Keratinocyte (primary cell): ENCODE data around the gene TIE1. TPM values are rescaled to one million over a fixed set of nuclear protein-coding genes. Genes with fewer than 3 reads are reported as not detected.

Experiments used
- DNase-seq: peaks from one replicate; pipeline ENCODE4 v3.0.0-alpha.2; 2011; ENCODE audit warnings: low read depth, missing footprints, low spot score
- FAIRE-seq: peaks from 2 replicates; lab custom pipeline; 2011; peaks lifted over from hg19 to GRCh38; lab: Jason Lieb, UNC
- H2AFZ ChIP-seq: 2 replicates; pipeline ENCODE4 v1.6.0; 2012; ENCODE audit warnings: low read length, control low read depth, inconsistent platforms; ENCODE audit not compliant: control insufficient read depth
- H3K27ac ChIP-seq: 2 replicates; pipeline ENCODE4 v1.5.1; 2011; ENCODE audit warnings: low read length; ENCODE audit not compliant: control insufficient read depth, insufficient read depth
- H3K27me3 ChIP-seq: 3 replicates; pipeline ENCODE4 v1.6.0; 2011; ENCODE audit warnings: low read length; ENCODE audit not compliant: control insufficient read depth, insufficient read depth; ENCODE audit errors: extremely low read depth
- H3K36me3 ChIP-seq, 2 experiments: 2 replicates in 1 of 2; 3 replicates in 1 of 2; pipeline ENCODE4 v1.5.1; 2011; ENCODE audit warnings: low read length in 2 of 2, mild to moderate bottlenecking in 1 of 2; ENCODE audit not compliant: control insufficient read depth in 2 of 2, insufficient read depth in 2 of 2; ENCODE audit errors: extremely low read depth in 1 of 2
- H3K4me1 ChIP-seq: 3 replicates; pipeline ENCODE4 v1.5.1; 2011; ENCODE audit warnings: low read length; ENCODE audit not compliant: control insufficient read depth, insufficient read depth; ENCODE audit errors: extremely low read depth
- H3K4me2 ChIP-seq: 3 replicates; pipeline ENCODE4 v1.6.0; 2011; ENCODE audit warnings: low read depth, low read length; ENCODE audit not compliant: control insufficient read depth, insufficient read depth; ENCODE audit errors: extremely low read depth
- H3K4me3 ChIP-seq, 3 experiments: fragments of 200-600 bp in 1 of 3; sonication (generic) in 1 of 3; 2 replicates in 2 of 3; 3 replicates in 1 of 3; pipeline ENCODE4 v1.5.1; 2011 to 2016; ENCODE audit warnings: low read length in 3 of 3, mild to moderate bottlenecking in 3 of 3, control low read depth in 2 of 3, inconsistent platforms in 1 of 3, low read depth in 1 of 3, mixed read lengths in 1 of 3, mixed run types in 1 of 3, moderate library complexity in 1 of 3; ENCODE audit not compliant: control insufficient read depth in 2 of 3, insufficient read depth in 2 of 3; ENCODE audit errors: extremely low read depth in 1 of 3
- H3K79me2 ChIP-seq: 2 replicates; pipeline ENCODE4 v1.6.0; 2012; ENCODE audit warnings: low read length; ENCODE audit not compliant: control insufficient read depth, insufficient read depth
- H3K9ac ChIP-seq: 3 replicates; pipeline ENCODE4 v1.6.0; 2011; ENCODE audit warnings: low read length; ENCODE audit not compliant: control insufficient read depth, insufficient read depth; ENCODE audit errors: extremely low read depth
- H3K9me1 ChIP-seq: 3 replicates; pipeline ENCODE4 v1.6.0; 2011; ENCODE audit warnings: low read length; ENCODE audit not compliant: control insufficient read depth, insufficient read depth; ENCODE audit errors: extremely low read depth
- H3K9me3 ChIP-seq: 2 replicates; pipeline ENCODE4 v1.5.1; 2012; ENCODE audit warnings: low read depth, low read length; ENCODE audit not compliant: control insufficient read depth
- H4K20me1 ChIP-seq: 3 replicates; pipeline ENCODE4 v1.6.0; 2011; ENCODE audit warnings: low read length; ENCODE audit not compliant: control insufficient read depth, insufficient read depth; ENCODE audit errors: extremely low read depth
- EZH2 ChIP-seq: IDR thresholded peaks from one replicate; pipeline ENCODE4 v1.6.1; 2012; ENCODE audit warnings: inconsistent platforms, mild to moderate bottlenecking, low read length, moderate library complexity
- dilution Hi-C: fragments of 300-500 bp; cut with MboI; formaldehyde crosslinking; loops from one replicate; pipeline ENCODE4 v1.7.0; 2020; ENCODE audit warnings: low sequenced_read_pairs; ENCODE audit not compliant: extremely low pct_ligation_motif_present
- polyA plus RNA-seq, 5 experiments: library from polyadenylated mRNA; depleted of rRNA in 3 of 5; stranded (reverse) in 3 of 5; stranded (forward) in 1 of 5; unstranded in 1 of 5; fragments of >200 nt; gene quantifications; 1 replicate in 1 of 5; 2 replicates in 3 of 5; 3 replicates in 1 of 5; pipeline versions ENCODE4 v1.2.1 to v1.2.3, GENCODE V29; 2011 to 2012; ENCODE audit warnings: missing spikeins in 2 of 5, low read depth in 1 of 5, low replicate concordance in 1 of 5
- TF ChIP-seq, protein P1 (sequence below), 3 experiments: IDR thresholded peaks in 1 of 3; conservative IDR thresholded peaks in 1 of 3; optimal IDR thresholded peaks in 1 of 3; 2 replicates in 2 of 3; 3 replicates in 1 of 3; pipeline versions ENCODE3 to v1.5.1; 2011; ENCODE audit warnings: low read length in 3 of 3, mild to moderate bottlenecking in 3 of 3, moderate library complexity in 2 of 3, control low read depth in 1 of 3, inconsistent platforms in 1 of 3; ENCODE audit not compliant: insufficient read depth in 2 of 3; ENCODE audit errors: extremely low read depth in 1 of 3

Gene TIE1
- polyA plus RNA-seq, 1 donor (not counting 4 experiments of a cell fraction or from before 2014, with no cell fraction given), result not detected

DNA sequence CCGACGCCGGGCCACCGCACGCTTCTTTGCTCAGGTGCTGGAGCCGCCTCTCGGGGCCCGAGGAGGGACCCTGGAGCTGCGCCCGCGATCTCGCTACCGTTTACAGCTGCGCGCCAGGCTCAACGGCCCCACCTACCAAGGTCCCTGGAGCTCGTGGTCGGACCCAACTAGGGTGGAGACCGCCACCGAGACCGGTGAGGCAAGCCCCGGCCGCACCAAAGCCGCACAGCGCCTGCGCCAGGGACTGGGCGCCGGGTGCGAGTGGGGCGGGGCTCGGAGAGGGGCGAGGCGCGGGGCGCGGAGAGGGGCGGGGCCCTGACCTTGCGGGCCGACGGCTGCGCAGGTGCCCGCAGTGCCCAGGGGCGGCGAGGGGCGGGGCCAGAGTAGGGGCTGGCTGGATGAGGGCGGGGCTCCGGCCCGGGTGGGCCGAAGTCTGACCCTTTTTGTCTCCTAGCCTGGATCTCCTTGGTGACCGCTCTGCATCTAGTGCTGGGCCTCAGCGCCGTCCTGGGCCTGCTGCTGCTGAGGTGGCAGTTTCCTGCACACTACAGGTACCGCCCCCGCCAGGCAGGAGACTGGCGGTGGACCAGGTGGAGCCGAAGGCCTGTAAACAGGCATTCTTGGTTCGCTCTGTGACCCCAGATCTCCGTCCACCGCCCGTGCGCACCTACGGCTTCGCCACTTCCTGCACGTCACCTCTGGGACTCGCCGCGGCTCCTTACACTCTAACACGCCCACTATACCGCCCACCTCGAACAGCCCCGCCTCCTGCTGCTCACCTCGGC, 48.2 kb downstream of the TIE1 start:
- peak overlapping the region; percentile 90 for H3K27ac ChIP-seq
- H3K36me3 ChIP-seq, result no peaks in the 10 kb centered on the region
- H3K4me3 ChIP-seq, result peak overlapping the region; percentile 41 to 80 (median 70)
- H3K27me3 ChIP-seq, result no peaks in the 10 kb centered on the region
- dilution Hi-C loops, result no loop called here
- H3K4me1 ChIP-seq, result peaks cover 16% of the 10 kb centered on the region
- FAIRE-seq (no peak), DNase-seq (no peak)
- no peaks in the 10 kb centered on the region for H4K20me1 ChIP-seq
- no peaks in the 10 kb centered on the region for H3K9me1 ChIP-seq
- peak overlapping the region; percentile 93 for H2AFZ ChIP-seq
- TF ChIP-seq, protein P1, sequence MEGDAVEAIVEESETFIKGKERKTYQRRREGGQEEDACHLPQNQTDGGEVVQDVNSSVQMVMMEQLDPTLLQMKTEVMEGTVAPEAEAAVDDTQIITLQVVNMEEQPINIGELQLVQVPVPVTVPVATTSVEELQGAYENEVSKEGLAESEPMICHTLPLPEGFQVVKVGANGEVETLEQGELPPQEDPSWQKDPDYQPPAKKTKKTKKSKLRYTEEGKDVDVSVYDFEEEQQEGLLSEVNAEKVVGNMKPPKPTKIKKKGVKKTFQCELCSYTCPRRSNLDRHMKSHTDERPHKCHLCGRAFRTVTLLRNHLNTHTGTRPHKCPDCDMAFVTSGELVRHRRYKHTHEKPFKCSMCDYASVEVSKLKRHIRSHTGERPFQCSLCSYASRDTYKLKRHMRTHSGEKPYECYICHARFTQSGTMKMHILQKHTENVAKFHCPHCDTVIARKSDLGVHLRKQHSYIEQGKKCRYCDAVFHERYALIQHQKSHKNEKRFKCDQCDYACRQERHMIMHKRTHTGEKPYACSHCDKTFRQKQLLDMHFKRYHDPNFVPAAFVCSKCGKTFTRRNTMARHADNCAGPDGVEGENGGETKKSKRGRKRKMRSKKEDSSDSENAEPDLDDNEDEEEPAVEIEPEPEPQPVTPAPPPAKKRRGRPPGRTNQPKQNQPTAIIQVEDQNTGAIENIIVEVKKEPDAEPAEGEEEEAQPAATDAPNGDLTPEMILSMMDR (optimal IDR thresholded peaks at IDR 0.05 in 1 of 3, IDR thresholded peaks at IDR 0.05 in 1 of 3, conservative IDR thresholded peaks at IDR 0.05 in 1 of 3; ENCODE audit: extremely low read depth in 1 of 3, insufficient read depth in 2 of 3, low read length in 3 of 3), result no peak
- TF ChIP-seq EZH2, result no peak
- peak overlapping the region; percentile 87 for H3K9ac ChIP-seq
- H3K9me3 ChIP-seq, result no peaks in the 10 kb centered on the region
- no peaks in the 10 kb centered on the region for H3K79me2 ChIP-seq
- H3K4me2 ChIP-seq, result peak overlapping the region; percentile 90

DNA sequence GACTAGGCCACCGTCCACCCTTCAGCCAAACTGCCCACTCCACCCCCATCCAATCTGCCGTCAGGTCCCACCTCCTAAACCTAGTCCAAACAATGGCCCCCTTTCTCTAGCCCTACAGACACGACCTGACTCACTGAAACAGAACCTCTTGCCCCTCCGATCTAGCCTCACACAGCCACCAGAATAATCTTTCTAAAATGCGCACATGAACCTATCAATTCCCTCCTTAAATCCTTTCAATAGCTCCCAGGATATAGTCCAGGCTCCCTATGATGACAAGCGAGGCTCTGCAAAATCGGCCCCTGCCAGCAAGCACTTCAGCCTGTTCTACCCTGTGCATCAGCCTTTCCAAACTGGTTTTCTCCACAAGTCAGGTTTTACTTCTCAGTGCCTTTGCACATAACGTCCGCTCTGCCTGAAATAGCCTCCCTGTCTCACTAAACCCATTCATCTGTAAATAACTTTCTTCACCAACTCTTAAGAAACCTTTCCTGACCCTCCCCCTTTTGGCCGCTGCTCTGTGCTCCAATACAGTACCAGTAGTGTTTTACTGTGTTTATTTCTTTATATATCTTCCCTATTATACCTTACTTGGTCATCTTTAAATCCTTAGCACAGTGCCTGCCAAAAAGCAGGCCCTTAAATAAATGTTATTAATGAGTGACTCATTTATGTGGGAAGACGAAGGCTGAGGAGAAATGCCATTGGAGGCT, 49.0 kb downstream of the TIE1 start:
- Histone ChIP-seq H3K4me3 (peak overlapping the region in 2 of 3 experiments; percentile 70 to 80), H3K9ac (peak overlapping the region; percentile 87), H2AFZ (peak overlapping the region; percentile 93), H3K79me2 (no peaks in the 10 kb centered on the region), H3K4me1 (peaks cover 16% of the 10 kb centered on the region), H3K27me3 (no peaks in the 10 kb centered on the region), H3K27ac (peak overlapping the region; percentile 90), H3K4me2 (peak overlapping the region; percentile 90), H3K9me1 (no peaks in the 10 kb centered on the region), H3K36me3 (no peaks in the 10 kb centered on the region), H4K20me1 (no peaks in the 10 kb centered on the region), H3K9me3 (no peaks in the 10 kb centered on the region)
- dilution Hi-C loops, result no loop called here
- DNase-seq (no peak), FAIRE-seq (peak; percentile 41)
- no peak for TF ChIP-seq EZH2
- TF ChIP-seq, protein P1 (optimal IDR thresholded peaks at IDR 0.05 in 1 of 3, IDR thresholded peaks at IDR 0.05 in 1 of 3, conservative IDR thresholded peaks at IDR 0.05 in 1 of 3; ENCODE audit: extremely low read depth in 1 of 3, insufficient read depth in 2 of 3, low read length in 3 of 3), result no peak
